MM.1S (cell line): ENCODE data around the gene CLDN4.

Experiments used
- DNase-seq: peaks from one replicate; pipeline ENCODE4 v3.0.0-alpha.2; 2015
- H2AFZ ChIP-seq: fragments of 300-600 bp; sonication (generic); 2 replicates; pipeline ENCODE4 v1.6.0; 2016; ENCODE audit warnings: antibody characterized with exemption, low read length
- H3F3A ChIP-seq: fragments of 300-600 bp; sonication (generic); 2 replicates; pipeline ENCODE4 v1.6.1; 2016; ENCODE audit warnings: mild to moderate bottlenecking, antibody characterized with exemption, low read length, moderate library complexity, mixed read lengths; ENCODE audit not compliant: insufficient read depth
- H3K27ac ChIP-seq: fragments of 300-600 bp; sonication (generic); 2 replicates; pipeline ENCODE4 v1.5.1; 2016; ENCODE audit warnings: mild to moderate bottlenecking, low read length
- H3K27me3 ChIP-seq: fragments of 300-600 bp; sonication (generic); replicated peaks from 2 replicates; pipeline ENCODE4 v1.6.0; 2016; ENCODE audit warnings: low read length; ENCODE audit not compliant: insufficient read depth
- H3K36me3 ChIP-seq: fragments of 300-600 bp; sonication (generic); replicated peaks from 2 replicates; pipeline ENCODE4 v1.6.1; 2016; ENCODE audit warnings: mild to moderate bottlenecking, low read length, mixed read lengths; ENCODE audit not compliant: insufficient read depth
- H3K4me1 ChIP-seq: fragments of 300-600 bp; sonication (generic); 2 replicates; pipeline ENCODE4 v1.6.1; 2016; ENCODE audit warnings: low read length, mixed read lengths
- H3K4me2 ChIP-seq: fragments of 300-600 bp; sonication (generic); 2 replicates; pipeline ENCODE4 v1.6.0; 2016; ENCODE audit warnings: low read depth, low read length
- H3K4me3 ChIP-seq: fragments of 300-600 bp; sonication (generic); 2 replicates; pipeline ENCODE4 v1.5.1; 2016; ENCODE audit warnings: low read length, mixed read lengths
- H3K79me2 ChIP-seq: fragments of 300-600 bp; sonication (generic); 2 replicates; pipeline ENCODE4 v1.6.1; 2016; ENCODE audit warnings: mixed run types, low read length, mixed read lengths
- H3K9ac ChIP-seq: fragments of 300-600 bp; sonication (generic); 2 replicates; pipeline ENCODE4 v1.6.1; 2016; ENCODE audit warnings: low read length, mixed read lengths
- H3K9me2 ChIP-seq: fragments of 300-600 bp; sonication (generic); replicated peaks from 2 replicates; pipeline ENCODE4 v1.6.1; 2016; ENCODE audit warnings: mild to moderate bottlenecking, low read length, mixed read lengths; ENCODE audit not compliant: insufficient read depth
- H3K9me3 ChIP-seq: fragments of 300-600 bp; sonication (generic); replicated peaks from 2 replicates; pipeline ENCODE4 v1.6.1; 2016; ENCODE audit warnings: mild to moderate bottlenecking, low read length, mixed read lengths; ENCODE audit not compliant: insufficient read depth
- H4K20me1 ChIP-seq: fragments of 300-600 bp; sonication (generic); 2 replicates; pipeline ENCODE4 v1.6.1; 2016; ENCODE audit warnings: mild to moderate bottlenecking, low read length, moderate library complexity, mixed read lengths; ENCODE audit not compliant: insufficient read depth
- CTCF ChIP-seq: fragments of 300-600 bp; sonication (generic); IDR thresholded peaks from 2 replicates; pipeline ENCODE4 v1.5.1; 2016; ENCODE audit warnings: antibody characterized with exemption, low read length, mixed read lengths
- EZH2 ChIP-seq: fragments of 300-600 bp; sonication (generic); optimal IDR thresholded peaks from 2 replicates; pipeline ENCODE3; 2017; ENCODE audit warnings: low read depth, mild to moderate bottlenecking, antibody characterized with exemption, low read length, mixed read lengths
- EZH2phosphoT487 ChIP-seq: fragments of 300-600 bp; sonication (generic); IDR thresholded peaks from 2 replicates; pipeline ENCODE4 v1.6.1; 2018; ENCODE audit warnings: antibody characterized with exemption, low read length

CLDN4 gene

GRCh38 chr7:73823873-73824592 lies 6.8 kb upstream of the CLDN4 start:
- no peaks in the 10 kb centered on the region for H3F3A ChIP-seq
- H3K4me3 ChIP-seq = no peak overlapping the region
- no peak overlapping the region for H3K4me2 ChIP-seq
- peaks cover 4% of the 10 kb centered on the region; the same call in 1 of the 2 replicates for H3K4me1 ChIP-seq
- H2AFZ ChIP-seq = no peak overlapping the region
- no peaks in the 10 kb centered on the region for H3K79me2 ChIP-seq
- H4K20me1 ChIP-seq = no peaks in the 10 kb centered on the region
- no peaks in the 10 kb centered on the region for H3K27me3 ChIP-seq
- DNase-seq = no peak
- H3K36me3 ChIP-seq = no peaks in the 10 kb centered on the region
- H3K27ac ChIP-seq = no peak overlapping the region
- H3K9ac ChIP-seq = no peak overlapping the region
- H3K9me3 ChIP-seq = no peaks in the 10 kb centered on the region
- no peaks in the 10 kb centered on the region for H3K9me2 ChIP-seq
- TF ChIP-seq CTCF = no peak
- TF ChIP-seq EZH2 = no peak
- TF ChIP-seq EZH2phosphoT487 = no peak

GRCh38 chr7:73824986-73825385 lies 5.8 kb upstream of the CLDN4 start:
- H3K27ac ChIP-seq = no peak overlapping the region
- no peaks in the 10 kb centered on the region for H3K79me2 ChIP-seq
- no peaks in the 10 kb centered on the region for H3K9me3 ChIP-seq
- no peaks in the 10 kb centered on the region for H3K9me2 ChIP-seq
- no peak for DNase-seq
- no peaks in the 10 kb centered on the region for H3K36me3 ChIP-seq
- peaks cover 4% of the 10 kb centered on the region; the same call in 1 of the 2 replicates for H3K4me1 ChIP-seq
- H4K20me1 ChIP-seq = no peaks in the 10 kb centered on the region
- no peak for TF ChIP-seq EZH2
- no peak overlapping the region for H2AFZ ChIP-seq
- H3K4me3 ChIP-seq = no peak overlapping the region
- no peaks in the 10 kb centered on the region for H3F3A ChIP-seq
- H3K27me3 ChIP-seq = no peaks in the 10 kb centered on the region
- H3K4me2 ChIP-seq = no peak overlapping the region
- no peak overlapping the region for H3K9ac ChIP-seq

GRCh38 chr7:73827567-73828106 lies 3.2 kb upstream of the CLDN4 start:
- H3K36me3 ChIP-seq = no peaks in the 10 kb centered on the region
- H3K4me2 ChIP-seq = no peak overlapping the region
- H3K4me3 ChIP-seq = no peak overlapping the region
- no peak for DNase-seq
- no peaks in the 10 kb centered on the region for H3K9me3 ChIP-seq
- H3K9ac ChIP-seq = no peak overlapping the region
- H3K4me1 ChIP-seq = peaks cover 4% of the 10 kb centered on the region; the same call in 1 of the 2 replicates
- no peaks in the 10 kb centered on the region for H3K79me2 ChIP-seq
- H2AFZ ChIP-seq = no peak overlapping the region
- no peak for TF ChIP-seq EZH2
- TF ChIP-seq EZH2phosphoT487 = no peak
- TF ChIP-seq CTCF = no peak
- H4K20me1 ChIP-seq = no peaks in the 10 kb centered on the region
- no peak overlapping the region for H3K27ac ChIP-seq
- no peaks in the 10 kb centered on the region for H3K9me2 ChIP-seq
- H3F3A ChIP-seq = no peaks in the 10 kb centered on the region
- no peaks in the 10 kb centered on the region for H3K27me3 ChIP-seq
